ENCODE results near the gene FGR. TPM values are rescaled to one million over a fixed set of nuclear protein-coding genes. Genes with fewer than 3 reads are reported as not detected.

Gene FGR
- total RNA-seq, 1 donor from 2014 or later, result 0.21 TPM

GRCh38 chr1:27588256-27589232 is 46.4 kb downstream of the FGR start:
- Mint-ChIP-seq H3K27me3 (ENCODE audit: insufficient read depth) (no peaks in the 10 kb centered on the region), H3K4me3 (no peak overlapping the region), H3K4me1 (ENCODE audit: low read depth) (peaks cover 5% of the 10 kb centered on the region), H3K27ac (no peak overlapping the region), H3K9me3 (no peaks in the 10 kb centered on the region), H3K36me3 (ENCODE audit: low read depth) (peaks cover under 1% of the 10 kb centered on the region)
- no peak for DNase-seq (ENCODE audit: low spot score)
- intact Hi-C loops (cut with micrococcal nuclease), result no loop called here

- no peak overlapping the region for H3K4me3 Mint-ChIP-seq
- no peaks in the 10 kb centered on the region for H3K4me1 Mint-ChIP-seq (ENCODE audit: low read depth)
- no peak overlapping the region for H3K27ac Mint-ChIP-seq
- no peak for DNase-seq (ENCODE audit: low spot score)
- no peaks in the 10 kb centered on the region for H3K27me3 Mint-ChIP-seq (ENCODE audit: insufficient read depth)
- no peaks in the 10 kb centered on the region for H3K9me3 Mint-ChIP-seq
- intact Hi-C loops (cut with micrococcal nuclease), result no loop called here
- H3K36me3 Mint-ChIP-seq (ENCODE audit: low read depth), result peaks cover 12% of the 10 kb centered on the region
Measured at GRCh38 chr1:27585684-27586083, 49.3 kb downstream of the FGR start.

GRCh38 chr1:27584453-27584852 is 50.5 kb downstream of the FGR start:
- Mint-ChIP-seq H3K27me3 (ENCODE audit: insufficient read depth) (peaks cover 4% of the 10 kb centered on the region), H3K4me1 (ENCODE audit: low read depth) (peaks cover 4% of the 10 kb centered on the region), H3K36me3 (ENCODE audit: low read depth) (peaks cover 12% of the 10 kb centered on the region), H3K4me3 (no peak overlapping the region), H3K27ac (no peak overlapping the region), H3K9me3 (no peaks in the 10 kb centered on the region)
- intact Hi-C loops (cut with micrococcal nuclease), result no loop called here
- no peak for DNase-seq (ENCODE audit: low spot score)

- Mint-ChIP-seq H3K9me3 (no peaks in the 10 kb centered on the region), H3K4me1 (ENCODE audit: low read depth) (peaks cover 9% of the 10 kb centered on the region), H3K36me3 (ENCODE audit: low read depth) (peaks cover 12% of the 10 kb centered on the region), H3K27me3 (ENCODE audit: insufficient read depth) (peaks cover 4% of the 10 kb centered on the region), H3K4me3 (no peak overlapping the region), H3K27ac (peak overlapping the region; percentile 5)
- no peak for DNase-seq (ENCODE audit: low spot score)
- intact Hi-C loops (cut with micrococcal nuclease), result no loop called here
Measured at GRCh38 chr1:27583479-27583878, 51.5 kb downstream of the FGR start.

- no peak overlapping the region for H3K4me3 Mint-ChIP-seq
- peak overlapping the region; percentile 18 for H3K27ac Mint-ChIP-seq
- peaks cover 9% of the 10 kb centered on the region for H3K27me3 Mint-ChIP-seq (ENCODE audit: insufficient read depth)
- intact Hi-C loops (cut with micrococcal nuclease), result no loop called here
- H3K4me1 Mint-ChIP-seq (ENCODE audit: low read depth), result peaks cover 11% of the 10 kb centered on the region
- no peaks in the 10 kb centered on the region for H3K9me3 Mint-ChIP-seq
- no peak for DNase-seq (ENCODE audit: low spot score)
- peaks cover 12% of the 10 kb centered on the region for H3K36me3 Mint-ChIP-seq (ENCODE audit: low read depth)
Measured at GRCh38 chr1:27581823-27582243, 53.2 kb downstream of the FGR start.

GRCh38 chr1:27577504-27578188 is 57.3 kb downstream of the FGR start:
- Mint-ChIP-seq H3K4me3 (no peak overlapping the region), H3K4me1 (ENCODE audit: low read depth) (peaks cover 15% of the 10 kb centered on the region)
- intact Hi-C loops (cut with micrococcal nuclease), result loop anchor here (2.0 kb wide), 1 partner anchor 21 kb away; no protein-coding TSS in a partner anchor

GRCh38 chr1:27576806-27577227 is 58.2 kb downstream of the FGR start:
- DNase-seq (ENCODE audit: low spot score), result no peak
- Mint-ChIP-seq H3K27ac (no peak overlapping the region), H3K4me3 (no peak overlapping the region), H3K27me3 (ENCODE audit: insufficient read depth) (peaks cover 27% of the 10 kb centered on the region), H3K4me1 (ENCODE audit: low read depth) (peaks cover 15% of the 10 kb centered on the region), H3K9me3 (no peaks in the 10 kb centered on the region), H3K36me3 (ENCODE audit: low read depth) (peaks cover 6% of the 10 kb centered on the region)
- intact Hi-C loops (cut with micrococcal nuclease), result loop anchor here (2.0 kb wide), 1 partner anchor 20 kb away; no protein-coding TSS in a partner anchor

More at GRCh38 chr1:27577504-27578188, 57.3 kb downstream of the FGR start:
- Mint-ChIP-seq H3K9me3 (no peaks in the 10 kb centered on the region), H3K27ac (no peak overlapping the region), H3K36me3 (ENCODE audit: low read depth) (peaks cover 10% of the 10 kb centered on the region), H3K27me3 (ENCODE audit: insufficient read depth) (peaks cover 27% of the 10 kb centered on the region)
- DNase-seq (ENCODE audit: low spot score), result no peak

- intact Hi-C loops (cut with micrococcal nuclease), result loop anchor here (2.0 kb wide), 1 partner anchor 19 kb away; no protein-coding TSS in a partner anchor
- DNase-seq (ENCODE audit: low spot score), result no peak
- Mint-ChIP-seq H3K4me3 (no peak overlapping the region), H3K27ac (no peak overlapping the region), H3K36me3 (ENCODE audit: low read depth) (peaks cover 3% of the 10 kb centered on the region), H3K27me3 (ENCODE audit: insufficient read depth) (peaks cover 27% of the 10 kb centered on the region), H3K4me1 (ENCODE audit: low read depth) (peaks cover 15% of the 10 kb centered on the region), H3K9me3 (no peaks in the 10 kb centered on the region)
Measured at GRCh38 chr1:27575840-27576331, 59.1 kb downstream of the FGR start.

GRCh38 chr1:27574871-27575831 is 59.8 kb downstream of the FGR start:
- peaks cover 3% of the 10 kb centered on the region for H3K36me3 Mint-ChIP-seq (ENCODE audit: low read depth)
- no peak overlapping the region for H3K27ac Mint-ChIP-seq
- H3K27me3 Mint-ChIP-seq (ENCODE audit: insufficient read depth), result peaks cover 25% of the 10 kb centered on the region
- H3K4me1 Mint-ChIP-seq (ENCODE audit: low read depth), result peaks cover 15% of the 10 kb centered on the region
- intact Hi-C loops (cut with micrococcal nuclease), result no loop called here
- no peak for DNase-seq (ENCODE audit: low spot score)
- no peaks in the 10 kb centered on the region for H3K9me3 Mint-ChIP-seq
- H3K4me3 Mint-ChIP-seq, result no peak overlapping the region

- peaks cover 23% of the 10 kb centered on the region for H3K27me3 Mint-ChIP-seq (ENCODE audit: insufficient read depth)
- DNase-seq (ENCODE audit: low spot score), result no peak
- H3K36me3 Mint-ChIP-seq (ENCODE audit: low read depth), result peaks cover 3% of the 10 kb centered on the region
- no peaks in the 10 kb centered on the region for H3K9me3 Mint-ChIP-seq
- intact Hi-C loops (cut with micrococcal nuclease), result no loop called here
- H3K4me3 Mint-ChIP-seq, result no peak overlapping the region
- H3K27ac Mint-ChIP-seq, result no peak overlapping the region
- H3K4me1 Mint-ChIP-seq (ENCODE audit: low read depth), result peaks cover 14% of the 10 kb centered on the region
Measured at GRCh38 chr1:27574001-27574781, 60.8 kb downstream of the FGR start.

- no peak for DNase-seq (ENCODE audit: low spot score)
- no peak overlapping the region for H3K27ac Mint-ChIP-seq
- intact Hi-C loops (cut with micrococcal nuclease), result no loop called here
- peaks cover 22% of the 10 kb centered on the region for H3K4me1 Mint-ChIP-seq (ENCODE audit: low read depth)
- peaks cover 23% of the 10 kb centered on the region for H3K27me3 Mint-ChIP-seq (ENCODE audit: insufficient read depth)
- no peaks in the 10 kb centered on the region for H3K9me3 Mint-ChIP-seq
- no peak overlapping the region for H3K4me3 Mint-ChIP-seq
- peaks cover 4% of the 10 kb centered on the region for H3K36me3 Mint-ChIP-seq (ENCODE audit: low read depth)
Measured at GRCh38 chr1:27572679-27573426, 62.1 kb downstream of the FGR start.

Measured in activated T-helper 1 cell treated with anti-CD3 and anti-CD28 coated beads, Interleukin-12 subunit alpha, Interleukin-12 subunit beta, Interleukin-2, Interleukin-4 antibody, amounts not matched to agents 30 ng/mL and 10 ng/mL and 1 ng/mL, durations not matched to agents 14 hours and 24 hours and 36 hours (primary cell).